HepG2 (cell line): Measurements from ENCODE around the gene MAPK9. TPM values are rescaled to one million over a fixed set of nuclear protein-coding genes. Genes with fewer than 3 reads are reported as not detected.

ENCODE experiments used
- ATAC-seq: fragments of 200-7000 bp; cut with Tn5 transposase; 3 replicates; pipeline ENCODE4 v1.9.1; 2020; ENCODE audit warnings: mild to moderate bottlenecking, moderate library complexity
- BruUV-seq: library from RNA; stranded (reverse); fragments of 400-500 nt; replicated peaks from 2 replicates; lab custom pipeline; 2021; lab: Mats Ljungman, UMichigan
- CTCF ChIA-PET: fragments of 300-600 bp; formaldehyde crosslinking; extraction: SDS; loops from one replicate; lab custom pipeline; 2021; ENCODE audit warnings: low total read pairs, inconsistent platforms, low intra/inter-chr PET ratio; lab: Yijun Ruan, JAX
- POLR2A ChIA-PET: fragments of 350-600 bp; sonication (Branson Sonifier 250); formaldehyde crosslinking; loops from one replicate; lab custom pipeline; 2020; ENCODE audit warnings: antibody characterized with exemption, inconsistent platforms; lab: Yijun Ruan, JAX
- DNase-seq: peaks from one replicate; pipeline ENCODE4 v3.0.0-alpha.2; 2015; ENCODE audit warnings: low spot score
- FAIRE-seq: peaks from 3 replicates; lab custom pipeline; 2011; peaks lifted over from hg19 to GRCh38; lab: Jason Lieb, UNC
- H2AFZ ChIP-seq: one replicate; pipeline ENCODE4 v1.6.1; 2011; ENCODE audit warnings: low read length, inconsistent platforms
- H3K27ac ChIP-seq: fragments of 300-600 bp; 3 replicates; pipeline ENCODE4 v1.8.0; 2011; ENCODE audit warnings: mixed run types, mild to moderate bottlenecking, mixed read lengths, low read length, inconsistent platforms; ENCODE audit not compliant: insufficient read depth; ENCODE audit errors: extremely low read length
- H3K27me3 ChIP-seq, 2 experiments: fragments of 200-600 bp in 1 of 2; 2 replicates in 1 of 2; 3 replicates in 1 of 2; pipeline versions ENCODE4 v1.6.0 to v1.8.0; 2011; ENCODE audit warnings: low read length in 2 of 2, mild to moderate bottlenecking in 2 of 2, moderate library complexity in 2 of 2, inconsistent platforms in 1 of 2; ENCODE audit not compliant: insufficient read depth in 2 of 2, control insufficient read depth in 1 of 2
- H3K36me3 ChIP-seq, 2 experiments: fragments of 200-600 bp in 1 of 2; replicated peaks in 1 of 2; 2 replicates in 1 of 2; 3 replicates in 1 of 2; pipeline versions ENCODE4 v1.5.1 to v1.8.0; 2011; ENCODE audit warnings: low read length in 2 of 2, inconsistent platforms in 1 of 2; ENCODE audit not compliant: insufficient read depth in 2 of 2, control insufficient read depth in 1 of 2
- H3K4me1 ChIP-seq: 2 replicates; pipeline ENCODE4 v1.5.1; 2012; ENCODE audit warnings: low read length, inconsistent platforms; ENCODE audit not compliant: insufficient read depth
- H3K4me2 ChIP-seq: 2 replicates; pipeline ENCODE4 v1.6.0; 2011; ENCODE audit warnings: low read depth, low read length, inconsistent platforms
- H3K4me3 ChIP-seq, 3 experiments: fragments of 200-600 bp in 1 of 3; sonication (generic), shearing (Covaris generic) in 1 of 3; replicated peaks in 1 of 3; 2 replicates each; pipeline ENCODE4 v1.5.1; 2011 to 2016; ENCODE audit warnings: low read length in 3 of 3, inconsistent platforms in 2 of 3, low read depth in 2 of 3, mild to moderate bottlenecking in 2 of 3, control low read depth in 1 of 3, mixed read lengths in 1 of 3; ENCODE audit not compliant: insufficient read depth in 1 of 3
- H3K79me2 ChIP-seq: one replicate; pipeline ENCODE4 v1.6.1; 2011; ENCODE audit warnings: low read length, inconsistent platforms; ENCODE audit not compliant: insufficient read depth
- H3K9ac ChIP-seq: 2 replicates; pipeline ENCODE4 v1.6.0; 2011; ENCODE audit warnings: mild to moderate bottlenecking, low read depth, low read length, inconsistent platforms; ENCODE audit not compliant: insufficient read depth
- H3K9me3 ChIP-seq: 2 replicates; pipeline ENCODE4 v1.5.1; 2012; ENCODE audit warnings: mild to moderate bottlenecking, low read length
- H4K20me1 ChIP-seq: 2 replicates; pipeline ENCODE4 v1.6.0; 2011; ENCODE audit warnings: inconsistent platforms, mild to moderate bottlenecking, low read length, moderate library complexity; ENCODE audit not compliant: insufficient read depth
- PRDM10 ChIP-seq: sonication (generic); formaldehyde crosslinking; IDR thresholded peaks from 2 replicates; pipeline ENCODE4 v1.4.0; 2020; ENCODE audit warnings: low read depth, missing genetic modification reagents
- ZBTB43 ChIP-seq: sonication (generic); formaldehyde crosslinking; conservative IDR thresholded peaks from 2 replicates; pipeline ENCODE4 v1.4.0; 2020; ENCODE audit warnings: missing genetic modification reagents
- ZNF776 ChIP-seq: sonication (generic); formaldehyde crosslinking; IDR thresholded peaks from 2 replicates; pipeline ENCODE4 v1.4.0; 2020; ENCODE audit warnings: mild to moderate bottlenecking, missing genetic modification reagents
- WGBS: methylation state at CpG from one replicate; pipeline ENCODE4 v1.1.6; 2017; ENCODE audit warnings: low lambda C conversion rate; 5-methylcytosine and 5-hydroxymethylcytosine counted together
- in situ Hi-C: cut with HindIII; loops from 2 replicates; pipeline ENCODE4 v1.10.0; 2017; ENCODE audit warnings: low pct_unique_long_range_greater_than_20kb; ENCODE audit not compliant: extremely low pct_ligation_motif_present
- intact Hi-C: fragments of 100-400 bp; cut with micrococcal nuclease; formaldehyde crosslinking; loops from one replicate; pipeline ENCODE4 v1.10.0; 2022; ENCODE audit not compliant: unreplicated experiment
- polyA plus RNA-seq, 8 experiments: library from polyadenylated mRNA; depleted of rRNA in 3 of 8; stranded (reverse) in 7 of 8; unstranded in 1 of 8; fragments of >200 nt; fragmentation: Illumina TruSeq in 4 of 8; extraction: Trizol in 4 of 8; gene quantifications; 2 replicates each; pipeline versions ENCODE4 v1.2.1 to v1.2.3, GENCODE V29; 2011 to 2016; ENCODE audit warnings: low read depth in 4 of 8, missing spikeins in 1 of 8, mixed read lengths in 1 of 8; ENCODE audit not compliant: insufficient read depth in 1 of 8
- total RNA-seq, 5 experiments: library from RNA; depleted of rRNA; stranded (reverse); fragments of >200 nt; fragmentation: Illumina TruSeq; extraction: Trizol; gene quantifications; 2 replicates each; pipeline ENCODE4 v1.2.3, GENCODE V29; 2016; ENCODE audit warnings: low read depth in 1 of 5

MAPK9 gene
- total and polyA plus RNA-seq, 2 of the 13 experiments (the other 11 are each of a cell fraction or from before 2014, with no cell fraction given), result 30.1 to 56.1 TPM

GRCh38 chr5:180193749-180194375 is 98.0 kb downstream of the MAPK9 start:
- no peak for FAIRE-seq
- no peak overlapping the region for H2AFZ ChIP-seq
- H3K27me3 ChIP-seq, result peaks cover 0 to 17% of the 10 kb centered on the region in 2 experiments; a peak in 3 of 5 replicates
- no peak for TF ChIP-seq ZBTB43 (CRISPR knock-in tag)
- no peak for TF ChIP-seq ZNF776 (CRISPR knock-in tag)
- TF ChIP-seq PRDM10 (CRISPR knock-in tag), result no peak
- no peaks in the 10 kb centered on the region for H3K36me3 ChIP-seq
- H3K4me3 ChIP-seq, result no peak overlapping the region
- no peak overlapping the region for H3K27ac ChIP-seq
- in situ Hi-C loops, result no loop called here
- no peak for DNase-seq
- 83% methylated on average over 24 of the region's 24 CpGs for WGBS
- peaks cover 10% of the 10 kb centered on the region; the same call in 1 of the 2 replicates for H3K4me1 ChIP-seq
- POLR2A ChIA-PET, result no interaction called here
- intact Hi-C loops, result no loop called here
- H3K9me3 ChIP-seq, result no peaks in the 10 kb centered on the region
- H3K79me2 ChIP-seq, result no peaks in the 10 kb centered on the region
- no peak overlapping the region for H3K9ac ChIP-seq
- no TSS peak for BruUV-seq
- no peaks in the 10 kb centered on the region for H4K20me1 ChIP-seq
- no peak overlapping the region for H3K4me2 ChIP-seq
- no peak for ATAC-seq
- CTCF ChIA-PET, result no interaction called here
